Measurements from ENCODE around the gene ARHGAP10. TPM values are rescaled to one million over a fixed set of nuclear protein-coding genes. Genes with fewer than 3 reads are reported as not detected.

Gene ARHGAP10
- total RNA-seq, 1 experiment from 2014 or later, result 11.7 TPM

DNA sequence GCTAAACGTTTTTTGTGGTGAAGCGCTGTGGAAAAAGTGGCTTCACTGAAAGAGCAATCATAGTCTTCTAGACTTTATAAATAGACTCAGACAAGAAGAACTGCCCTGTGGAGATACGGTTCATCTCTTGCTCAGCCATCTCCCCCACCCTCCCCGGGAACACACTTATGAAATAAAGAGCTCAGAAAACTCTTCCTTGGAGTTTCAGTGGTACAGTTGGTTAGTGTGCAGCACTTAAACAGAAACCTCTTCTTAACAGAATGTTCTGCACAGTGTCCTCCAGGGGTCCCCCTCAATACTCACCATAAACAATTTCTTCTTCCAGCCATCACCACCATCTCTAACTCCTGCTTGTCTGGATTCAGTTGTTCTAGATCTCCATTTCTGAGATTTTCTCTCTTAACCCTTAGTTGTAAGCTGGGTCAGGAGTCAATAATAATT, 313.0 kb downstream of the ARHGAP10 start:
- intact Hi-C loops (cut with micrococcal nuclease; ENCODE audit: unreplicated experiment) (no loop called here), in situ Hi-C loops (cut with HindIII; ENCODE audit: low pct_unique_long_range_greater_than_20kb, low sequenced_read_pairs) (no loop called here)
- H3K27ac ChIP-seq (ENCODE audit: low read length), result no peak overlapping the region
- DNase-seq (ENCODE audit: low read depth, low spot score) (no peak), ATAC-seq (no peak)
- H3K36me3 ChIP-seq (ENCODE audit: control insufficient read depth, insufficient read depth, low read length), result no peaks in the 10 kb centered on the region
- TF ChIP-seq, protein P1, sequence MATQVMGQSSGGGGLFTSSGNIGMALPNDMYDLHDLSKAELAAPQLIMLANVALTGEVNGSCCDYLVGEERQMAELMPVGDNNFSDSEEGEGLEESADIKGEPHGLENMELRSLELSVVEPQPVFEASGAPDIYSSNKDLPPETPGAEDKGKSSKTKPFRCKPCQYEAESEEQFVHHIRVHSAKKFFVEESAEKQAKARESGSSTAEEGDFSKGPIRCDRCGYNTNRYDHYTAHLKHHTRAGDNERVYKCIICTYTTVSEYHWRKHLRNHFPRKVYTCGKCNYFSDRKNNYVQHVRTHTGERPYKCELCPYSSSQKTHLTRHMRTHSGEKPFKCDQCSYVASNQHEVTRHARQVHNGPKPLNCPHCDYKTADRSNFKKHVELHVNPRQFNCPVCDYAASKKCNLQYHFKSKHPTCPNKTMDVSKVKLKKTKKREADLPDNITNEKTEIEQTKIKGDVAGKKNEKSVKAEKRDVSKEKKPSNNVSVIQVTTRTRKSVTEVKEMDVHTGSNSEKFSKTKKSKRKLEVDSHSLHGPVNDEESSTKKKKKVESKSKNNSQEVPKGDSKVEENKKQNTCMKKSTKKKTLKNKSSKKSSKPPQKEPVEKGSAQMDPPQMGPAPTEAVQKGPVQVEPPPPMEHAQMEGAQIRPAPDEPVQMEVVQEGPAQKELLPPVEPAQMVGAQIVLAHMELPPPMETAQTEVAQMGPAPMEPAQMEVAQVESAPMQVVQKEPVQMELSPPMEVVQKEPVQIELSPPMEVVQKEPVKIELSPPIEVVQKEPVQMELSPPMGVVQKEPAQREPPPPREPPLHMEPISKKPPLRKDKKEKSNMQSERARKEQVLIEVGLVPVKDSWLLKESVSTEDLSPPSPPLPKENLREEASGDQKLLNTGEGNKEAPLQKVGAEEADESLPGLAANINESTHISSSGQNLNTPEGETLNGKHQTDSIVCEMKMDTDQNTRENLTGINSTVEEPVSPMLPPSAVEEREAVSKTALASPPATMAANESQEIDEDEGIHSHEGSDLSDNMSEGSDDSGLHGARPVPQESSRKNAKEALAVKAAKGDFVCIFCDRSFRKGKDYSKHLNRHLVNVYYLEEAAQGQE (IDR thresholded peaks at IDR 0.05; ENCODE audit: insufficient read depth in 1 of 2, low read depth in 2 of 2, low read length in 1 of 2), result no peak
- no peak for TF ChIP-seq TCF7L2 (IDR thresholded peaks at IDR 0.05; ENCODE audit: low read depth, low read length)
- TF ChIP-seq SIN3A (IDR thresholded peaks at IDR 0.05; ENCODE audit: borderline replicate concordance, insufficient read depth, low read depth, low read length), result no peak
- no peak for TF ChIP-seq POLR2AphosphoS5 (IDR thresholded peaks at IDR 0.05; ENCODE audit: low read depth, low read length)
- TF ChIP-seq, protein P2, sequence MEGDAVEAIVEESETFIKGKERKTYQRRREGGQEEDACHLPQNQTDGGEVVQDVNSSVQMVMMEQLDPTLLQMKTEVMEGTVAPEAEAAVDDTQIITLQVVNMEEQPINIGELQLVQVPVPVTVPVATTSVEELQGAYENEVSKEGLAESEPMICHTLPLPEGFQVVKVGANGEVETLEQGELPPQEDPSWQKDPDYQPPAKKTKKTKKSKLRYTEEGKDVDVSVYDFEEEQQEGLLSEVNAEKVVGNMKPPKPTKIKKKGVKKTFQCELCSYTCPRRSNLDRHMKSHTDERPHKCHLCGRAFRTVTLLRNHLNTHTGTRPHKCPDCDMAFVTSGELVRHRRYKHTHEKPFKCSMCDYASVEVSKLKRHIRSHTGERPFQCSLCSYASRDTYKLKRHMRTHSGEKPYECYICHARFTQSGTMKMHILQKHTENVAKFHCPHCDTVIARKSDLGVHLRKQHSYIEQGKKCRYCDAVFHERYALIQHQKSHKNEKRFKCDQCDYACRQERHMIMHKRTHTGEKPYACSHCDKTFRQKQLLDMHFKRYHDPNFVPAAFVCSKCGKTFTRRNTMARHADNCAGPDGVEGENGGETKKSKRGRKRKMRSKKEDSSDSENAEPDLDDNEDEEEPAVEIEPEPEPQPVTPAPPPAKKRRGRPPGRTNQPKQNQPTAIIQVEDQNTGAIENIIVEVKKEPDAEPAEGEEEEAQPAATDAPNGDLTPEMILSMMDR (IDR thresholded peaks at IDR 0.05), result no peak
- CTCF ChIA-PET, result interaction anchor here (0.6 kb wide), 1 partner anchor 193 kb away, joined by 5 read pairs; no protein-coding TSS in a partner anchor
- H3K4me3 ChIP-seq (ENCODE audit: low read depth in 2 of 2, low read length in 2 of 2), result no peak overlapping the region
- POLR2A ChIA-PET, result no interaction called here
- BruUV-seq (replicated peaks), result no TSS peak
- H3K9me3 ChIP-seq (ENCODE audit: control insufficient read depth, insufficient read depth, low read depth, low read length), result no peaks in the 10 kb centered on the region
- no peaks in the 10 kb centered on the region for H3K4me1 ChIP-seq (ENCODE audit: control insufficient read depth, insufficient read depth, low read length)
- no peaks in the 10 kb centered on the region for H3K27me3 ChIP-seq (ENCODE audit: control insufficient read depth, insufficient read depth, low read length)

DNA sequence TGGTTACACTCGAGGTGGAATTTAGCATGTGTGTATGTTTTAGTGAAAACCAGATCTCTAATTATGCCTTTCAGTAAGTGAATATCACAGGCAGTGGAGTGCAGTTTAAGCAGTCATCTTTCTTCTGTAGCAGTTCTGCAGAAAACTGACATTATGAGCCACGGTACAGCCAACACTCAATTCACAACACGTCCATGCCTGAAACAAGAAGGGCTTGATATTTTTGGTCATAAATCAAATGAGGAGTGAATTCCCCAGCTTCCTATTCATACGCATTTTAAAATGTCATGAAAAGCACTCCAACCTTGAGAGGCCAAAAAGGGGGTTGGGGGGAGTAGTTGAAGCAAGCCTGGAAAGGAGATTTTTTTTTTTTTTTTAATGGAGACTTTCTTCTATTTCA, 316.7 kb downstream of the ARHGAP10 start:
- intact Hi-C loops (cut with micrococcal nuclease; ENCODE audit: unreplicated experiment) (no loop called here), in situ Hi-C loops (cut with HindIII; ENCODE audit: low pct_unique_long_range_greater_than_20kb, low sequenced_read_pairs) (no loop called here)
- ATAC-seq (no peak), DNase-seq (ENCODE audit: low read depth, low spot score) (no peak)
- no peaks in the 10 kb centered on the region for H3K36me3 ChIP-seq (ENCODE audit: control insufficient read depth, insufficient read depth, low read length)
- TF ChIP-seq POLR2AphosphoS5 (IDR thresholded peaks at IDR 0.05; ENCODE audit: low read depth, low read length) (no peak), TCF7L2 (IDR thresholded peaks at IDR 0.05; ENCODE audit: low read depth, low read length) (no peak), SIN3A (IDR thresholded peaks at IDR 0.05; ENCODE audit: borderline replicate concordance, insufficient read depth, low read depth, low read length) (no peak)
- TF ChIP-seq, protein P1 (IDR thresholded peaks at IDR 0.05; ENCODE audit: insufficient read depth in 1 of 2, low read depth in 2 of 2, low read length in 1 of 2), result no peak
- TF ChIP-seq, protein P2 (IDR thresholded peaks at IDR 0.05), result no peak
- ChIA-PET POLR2A (no interaction called here), CTCF (no interaction called here)
- no peaks in the 10 kb centered on the region for H3K27me3 ChIP-seq (ENCODE audit: control insufficient read depth, insufficient read depth, low read length)
- no peak overlapping the region for H3K4me3 ChIP-seq (ENCODE audit: low read depth in 2 of 2, low read length in 2 of 2)
- H3K9me3 ChIP-seq (ENCODE audit: control insufficient read depth, insufficient read depth, low read depth, low read length), result no peaks in the 10 kb centered on the region
- H3K27ac ChIP-seq (ENCODE audit: low read length), result no peak overlapping the region
- BruUV-seq (replicated peaks), result no TSS peak
- no peaks in the 10 kb centered on the region for H3K4me1 ChIP-seq (ENCODE audit: control insufficient read depth, insufficient read depth, low read length)

All from Panc1 (cell line).